ENCODE data around the gene IPPK. TPM values are rescaled to one million over a fixed set of nuclear protein-coding genes. Genes with fewer than 3 reads are reported as not detected.

The IPPK gene
- 7.6 TPM for total RNA-seq
- long read RNA-seq, full-length matches to known transcripts, result 4 of 11 reads
- long read RNA-seq, partial matches to known transcripts, result 5 of 11 reads
- long read RNA-seq, other reads (novel, unspliced or antisense), result 2 of 11 reads

- intact Hi-C loops (cut with micrococcal nuclease), result no loop called here
- ATAC-seq (peak; percentile 97), DNase-seq (peak; percentile 100)
These were observed at the start of gene IPPK for GRCh38 chr9:92669890-92670708. Gene IPPK (minus strand): TSS chr9:92670131. CDS start chr9:92669988, 143 bp downstream.

GRCh38 chr9:92719028-92719647 lies 49.2 kb upstream of the IPPK start:
- no peak for ATAC-seq
- intact Hi-C loops (cut with micrococcal nuclease), result loop anchor here (5.0 kb wide), 1 partner anchor 73 kb away; no protein-coding TSS in a partner anchor
- DNase-seq, result no peak

DNA sequence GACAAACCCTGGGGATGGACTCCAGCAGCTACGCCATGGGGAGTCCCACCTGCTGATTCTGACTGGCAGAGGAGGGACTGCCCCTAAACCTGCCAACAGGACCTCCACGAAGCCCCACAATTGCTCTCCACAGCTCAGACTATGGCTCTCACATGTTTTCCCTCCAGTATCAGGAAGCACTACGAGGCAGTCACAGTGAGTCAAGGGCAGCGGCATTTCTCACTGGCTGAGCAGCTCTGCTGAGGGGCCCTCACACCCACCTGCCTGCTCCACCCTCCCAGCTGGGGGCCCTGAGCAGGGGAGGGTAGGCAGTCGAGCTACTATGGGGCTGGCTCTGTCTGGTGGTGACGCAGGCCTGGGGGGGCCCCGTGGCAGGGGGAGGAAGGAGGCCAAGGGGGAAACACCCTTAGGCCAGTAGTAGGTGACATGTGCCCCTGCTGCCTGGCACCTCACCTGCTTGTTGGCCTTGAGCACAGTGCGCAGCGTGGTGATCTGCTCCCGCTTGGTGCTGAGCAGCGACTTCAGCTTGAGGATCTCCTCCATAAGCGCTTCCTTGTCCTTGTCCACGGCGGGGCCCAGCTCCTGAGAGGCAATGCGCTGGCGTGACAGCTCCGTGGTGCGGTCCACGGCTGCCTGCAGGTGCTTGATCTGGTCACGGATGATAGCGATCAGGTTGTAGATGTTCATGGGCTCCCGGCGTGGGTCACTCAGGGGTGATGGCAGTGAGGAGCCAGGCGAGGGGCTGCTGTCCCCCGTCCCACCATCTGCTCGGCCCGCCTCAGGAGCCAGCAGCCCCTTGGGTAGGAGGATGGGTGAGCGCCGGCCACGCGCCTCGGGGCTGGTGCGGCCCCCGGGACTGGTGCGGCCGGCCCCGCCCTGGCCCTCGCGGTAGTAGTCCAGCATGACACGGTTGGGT lies 48.4 kb upstream of the IPPK start:
- intact Hi-C loops (cut with micrococcal nuclease), result loop anchor here (5.0 kb wide), 1 partner anchor 74 kb away; no protein-coding TSS in a partner anchor
- DNase-seq (no peak), ATAC-seq (no peak)

- ATAC-seq (no peak), DNase-seq (no peak)
- intact Hi-C loops (cut with micrococcal nuclease), result loop anchor here (5.0 kb wide), 1 partner anchor 75 kb away; no protein-coding TSS in a partner anchor
These were observed 47.5 kb upstream of the IPPK start for GRCh38 chr9:92717201-92718085.

DNA sequence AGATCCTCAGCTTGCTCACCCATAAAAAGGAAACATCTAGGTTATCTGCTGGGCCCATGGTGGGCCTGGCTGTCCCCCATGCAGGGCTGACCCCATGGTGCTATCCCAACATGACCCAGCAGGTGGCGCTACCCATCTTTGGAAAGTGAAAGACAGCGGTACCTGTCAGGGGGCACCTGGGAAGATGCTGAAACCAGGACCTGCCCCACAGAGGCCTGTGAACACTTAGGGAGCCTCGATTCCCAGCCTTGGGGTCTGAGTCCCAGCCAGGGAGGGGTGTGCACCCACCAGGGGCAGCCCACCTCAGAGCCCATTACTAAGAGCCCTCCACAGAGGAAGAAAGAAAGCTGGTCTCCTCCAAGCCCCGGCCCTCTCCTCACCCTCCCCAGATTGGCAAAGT lies 46.6 kb upstream of the IPPK start:
- ATAC-seq (peak; percentile 54), DNase-seq (peak; percentile 74)
- intact Hi-C loops (cut with micrococcal nuclease), result loop anchor here (5.0 kb wide), 1 partner anchor 76 kb away; no protein-coding TSS in a partner anchor

GRCh38 chr9:92715488-92716231 lies 45.7 kb upstream of the IPPK start:
- intact Hi-C loops (cut with micrococcal nuclease), result loop anchor here (5.0 kb wide), 1 partner anchor 77 kb away; no protein-coding TSS in a partner anchor
- ATAC-seq (peak; percentile 82), DNase-seq (peak; percentile 74)

GRCh38 chr9:92714787-92715487 lies 45.0 kb upstream of the IPPK start:
- ATAC-seq (peak; percentile 60), DNase-seq (peak; percentile 83)
- intact Hi-C loops (cut with micrococcal nuclease), result loop anchor here (5.0 kb wide), 1 partner anchor 77 kb away; no protein-coding TSS in a partner anchor

DNA sequence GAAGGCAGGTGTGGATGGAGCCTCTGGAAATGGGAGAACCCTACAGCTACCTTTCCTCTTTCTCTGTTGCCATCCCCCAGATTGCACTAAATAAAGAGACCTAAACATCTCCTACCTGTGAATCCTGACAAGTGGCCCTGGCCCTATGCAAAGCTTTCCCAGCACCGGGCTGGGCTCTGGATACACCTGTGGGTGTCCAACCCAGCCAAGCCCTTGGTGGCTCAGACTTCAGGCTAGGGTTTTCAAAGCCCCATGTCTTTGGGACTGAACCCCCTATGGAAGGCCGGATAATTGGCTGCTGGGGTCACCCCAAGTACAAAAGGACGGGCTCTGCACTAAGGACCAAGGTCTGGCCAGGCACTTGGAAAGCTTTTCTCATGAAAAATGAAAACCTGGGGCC lies 44.1 kb upstream of the IPPK start:
- no peak for ATAC-seq
- intact Hi-C loops (cut with micrococcal nuclease), result no loop called here
- DNase-seq, result no peak

DNA sequence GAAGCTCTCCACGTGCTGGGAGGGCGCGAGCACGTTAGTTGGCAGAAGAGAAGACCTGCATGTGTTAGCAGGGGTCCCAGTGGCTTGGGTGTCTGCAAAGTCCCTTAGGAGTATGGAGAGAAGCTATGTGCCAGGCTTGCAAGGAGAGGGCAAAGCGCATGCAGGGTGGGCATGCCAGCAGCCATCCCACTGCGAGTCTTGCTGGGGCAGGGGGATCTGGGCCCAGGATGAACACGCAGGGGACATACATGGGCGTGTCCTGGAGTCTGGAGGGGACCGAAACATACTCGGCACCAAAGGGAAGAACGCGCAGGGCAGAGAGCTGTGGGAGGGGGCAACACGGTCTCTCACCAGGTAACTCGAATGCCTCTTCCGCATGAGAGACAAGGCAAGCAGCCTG lies 43.6 kb upstream of the IPPK start:
- intact Hi-C loops (cut with micrococcal nuclease), result no loop called here
- DNase-seq (no peak), ATAC-seq (no peak)

GRCh38 chr9:92712767-92713166 lies 42.8 kb upstream of the IPPK start:
- DNase-seq (no peak), ATAC-seq (no peak)
- intact Hi-C loops (cut with micrococcal nuclease), result no loop called here

- DNase-seq (no peak), ATAC-seq (no peak)
- intact Hi-C loops (cut with micrococcal nuclease), result no loop called here
These were observed 41.9 kb upstream of the IPPK start for GRCh38 chr9:92711844-92712243.

DNA sequence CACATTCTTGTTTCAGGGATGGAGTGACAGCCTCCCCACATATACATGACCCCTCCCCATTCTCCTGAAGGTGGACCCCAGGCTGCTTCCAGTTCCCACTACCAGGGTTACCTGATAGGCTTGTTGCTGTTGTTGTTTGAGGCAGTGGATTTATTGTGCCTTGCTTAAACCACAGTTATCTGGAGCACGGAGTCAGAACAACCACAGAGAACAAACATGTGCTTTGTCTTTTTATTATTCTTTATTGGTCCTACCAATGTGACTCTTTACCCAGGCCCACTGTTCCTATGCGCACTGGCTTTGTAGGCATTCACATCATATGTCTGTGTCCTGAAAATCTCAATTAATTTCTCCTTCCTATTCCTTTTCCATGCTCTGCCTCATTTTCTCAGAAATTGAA lies 41.2 kb upstream of the IPPK start:
- intact Hi-C loops (cut with micrococcal nuclease), result no loop called here
- ATAC-seq (no peak), DNase-seq (no peak)

DNA sequence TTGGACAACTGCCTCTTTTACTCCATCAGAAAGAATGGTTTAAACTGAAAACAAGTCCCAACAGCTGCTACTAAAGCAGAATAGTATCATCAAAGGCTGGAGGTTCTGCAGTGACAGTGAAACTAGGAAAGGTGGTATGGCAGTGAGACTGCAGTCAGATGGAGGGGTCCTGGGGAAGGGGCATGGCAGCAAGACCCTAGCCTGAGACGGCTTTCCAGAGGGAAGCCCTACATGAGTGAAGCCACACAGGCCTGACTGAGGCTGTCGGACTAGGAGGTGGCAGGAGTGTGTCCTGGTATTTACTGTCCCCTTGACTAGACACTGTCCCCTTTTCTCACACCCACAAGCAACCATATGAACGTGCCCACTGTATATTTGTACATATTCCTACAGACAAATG lies 40.4 kb upstream of the IPPK start:
- intact Hi-C loops (cut with micrococcal nuclease), result no loop called here
- ATAC-seq, result no peak
- DNase-seq, result no peak

GRCh38 chr9:92709954-92710353 lies 40.0 kb upstream of the IPPK start:
- intact Hi-C loops (cut with micrococcal nuclease), result no loop called here
- no peak for ATAC-seq

GRCh38 chr9:92709240-92709639 lies 39.3 kb upstream of the IPPK start:
- intact Hi-C loops (cut with micrococcal nuclease), result no loop called here
- no peak for DNase-seq
- no peak for ATAC-seq

More at GRCh38 chr9:92709954-92710353, 40.0 kb upstream of the IPPK start:
- DNase-seq, result no peak

DNA sequence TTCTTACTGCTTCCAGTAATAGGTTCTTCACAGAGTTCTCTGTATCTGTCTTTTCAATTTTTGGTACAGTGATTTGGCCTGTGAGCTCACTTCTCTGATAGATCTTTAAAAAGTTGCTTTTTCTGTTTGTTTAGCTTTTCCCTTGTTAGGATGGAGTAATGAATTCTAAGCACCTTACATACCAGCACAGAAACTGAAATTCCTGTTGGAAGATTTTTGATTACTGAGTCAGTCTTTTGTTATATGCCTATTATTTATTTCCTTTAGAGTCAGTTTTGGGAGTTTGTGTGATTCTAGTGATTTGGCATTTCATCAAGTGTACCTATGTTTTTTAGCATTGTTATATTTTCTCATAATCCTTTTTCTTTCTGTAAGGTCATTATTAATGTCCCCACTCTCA lies 37.6 kb upstream of the IPPK start:
- ATAC-seq, result no peak
- intact Hi-C loops (cut with micrococcal nuclease), result no loop called here
- DNase-seq, result no peak
